GM12874 (cell line): ENCODE measurements around the gene GNS.

Experiments used
- TF ChIP-seq, protein P1 (sequence below): IDR thresholded peaks from 2 replicates; pipeline ENCODE4 v1.5.1; 2011; ENCODE audit warnings: low read depth, mild to moderate bottlenecking, control low read depth, low read length, moderate library complexity; ENCODE audit not compliant: insufficient read depth

The GNS gene

DNA sequence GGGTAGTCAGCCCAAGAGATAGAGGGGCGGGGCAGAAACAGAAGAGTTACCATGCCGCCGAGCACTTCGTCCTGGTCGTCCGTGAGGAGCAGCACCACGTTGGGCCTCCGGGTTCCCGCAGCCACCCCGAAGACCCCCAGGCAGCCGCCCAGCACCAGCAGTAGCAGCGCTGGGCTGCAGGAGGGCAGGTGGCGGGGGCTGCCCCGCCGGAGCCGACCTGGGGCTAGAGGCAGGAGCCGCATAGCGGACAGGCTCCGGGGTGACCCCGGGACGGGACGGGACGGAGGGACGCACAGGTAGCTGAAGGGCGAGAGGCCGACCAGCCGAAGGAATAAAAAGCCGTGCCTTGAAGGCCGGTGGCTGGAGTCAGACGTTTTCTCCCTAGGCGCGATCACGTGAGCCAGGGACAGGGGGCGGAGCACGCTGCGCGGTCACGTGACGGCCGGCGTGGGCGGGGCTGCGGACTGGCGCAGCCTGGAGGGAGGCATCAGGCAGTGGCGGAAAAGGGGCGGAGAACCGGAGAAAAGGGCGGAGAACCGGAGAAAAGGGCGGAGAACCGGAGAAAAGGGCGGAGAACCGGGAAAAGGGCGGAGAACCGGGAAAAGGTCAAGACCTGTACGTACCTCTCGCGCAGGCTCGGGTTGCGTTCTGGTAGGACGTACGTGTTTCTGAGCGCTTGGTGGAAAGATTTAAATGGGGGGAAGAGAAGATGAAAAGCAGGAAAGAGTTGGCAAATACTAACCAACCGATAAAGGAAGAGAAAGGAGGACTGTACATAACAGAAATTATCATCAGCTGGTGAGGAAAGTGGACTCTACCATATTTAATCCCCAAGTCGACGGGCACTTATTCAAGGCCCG, at the start of gene GNS:
GNS (minus strand) TSS at position 372 of the 860 bp plus-strand sequence; CDS start at position 242, 130 bp downstream.
- TF ChIP-seq, protein P1, sequence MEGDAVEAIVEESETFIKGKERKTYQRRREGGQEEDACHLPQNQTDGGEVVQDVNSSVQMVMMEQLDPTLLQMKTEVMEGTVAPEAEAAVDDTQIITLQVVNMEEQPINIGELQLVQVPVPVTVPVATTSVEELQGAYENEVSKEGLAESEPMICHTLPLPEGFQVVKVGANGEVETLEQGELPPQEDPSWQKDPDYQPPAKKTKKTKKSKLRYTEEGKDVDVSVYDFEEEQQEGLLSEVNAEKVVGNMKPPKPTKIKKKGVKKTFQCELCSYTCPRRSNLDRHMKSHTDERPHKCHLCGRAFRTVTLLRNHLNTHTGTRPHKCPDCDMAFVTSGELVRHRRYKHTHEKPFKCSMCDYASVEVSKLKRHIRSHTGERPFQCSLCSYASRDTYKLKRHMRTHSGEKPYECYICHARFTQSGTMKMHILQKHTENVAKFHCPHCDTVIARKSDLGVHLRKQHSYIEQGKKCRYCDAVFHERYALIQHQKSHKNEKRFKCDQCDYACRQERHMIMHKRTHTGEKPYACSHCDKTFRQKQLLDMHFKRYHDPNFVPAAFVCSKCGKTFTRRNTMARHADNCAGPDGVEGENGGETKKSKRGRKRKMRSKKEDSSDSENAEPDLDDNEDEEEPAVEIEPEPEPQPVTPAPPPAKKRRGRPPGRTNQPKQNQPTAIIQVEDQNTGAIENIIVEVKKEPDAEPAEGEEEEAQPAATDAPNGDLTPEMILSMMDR: no peak

DNA sequence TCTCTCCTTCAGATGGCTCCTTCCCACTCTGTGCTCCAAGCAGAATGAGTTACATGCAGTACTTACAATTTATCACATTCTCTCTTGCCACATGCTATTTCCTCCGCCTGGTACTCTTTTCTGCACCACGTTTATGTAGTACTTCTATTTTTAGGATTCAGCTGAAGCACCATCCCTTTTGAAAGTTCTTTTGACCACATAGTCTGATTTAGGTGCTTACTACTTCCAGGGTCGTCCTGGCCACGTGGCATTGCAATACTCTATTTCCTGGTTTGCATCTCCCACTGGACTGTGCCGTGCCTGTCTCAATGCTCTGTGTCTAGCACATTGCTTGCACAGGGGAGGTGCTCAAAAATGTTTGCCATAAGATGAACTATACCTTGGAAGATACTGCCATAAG, 48.9 kb upstream of the GNS start:
- TF ChIP-seq, protein P1: no peak

DNA sequence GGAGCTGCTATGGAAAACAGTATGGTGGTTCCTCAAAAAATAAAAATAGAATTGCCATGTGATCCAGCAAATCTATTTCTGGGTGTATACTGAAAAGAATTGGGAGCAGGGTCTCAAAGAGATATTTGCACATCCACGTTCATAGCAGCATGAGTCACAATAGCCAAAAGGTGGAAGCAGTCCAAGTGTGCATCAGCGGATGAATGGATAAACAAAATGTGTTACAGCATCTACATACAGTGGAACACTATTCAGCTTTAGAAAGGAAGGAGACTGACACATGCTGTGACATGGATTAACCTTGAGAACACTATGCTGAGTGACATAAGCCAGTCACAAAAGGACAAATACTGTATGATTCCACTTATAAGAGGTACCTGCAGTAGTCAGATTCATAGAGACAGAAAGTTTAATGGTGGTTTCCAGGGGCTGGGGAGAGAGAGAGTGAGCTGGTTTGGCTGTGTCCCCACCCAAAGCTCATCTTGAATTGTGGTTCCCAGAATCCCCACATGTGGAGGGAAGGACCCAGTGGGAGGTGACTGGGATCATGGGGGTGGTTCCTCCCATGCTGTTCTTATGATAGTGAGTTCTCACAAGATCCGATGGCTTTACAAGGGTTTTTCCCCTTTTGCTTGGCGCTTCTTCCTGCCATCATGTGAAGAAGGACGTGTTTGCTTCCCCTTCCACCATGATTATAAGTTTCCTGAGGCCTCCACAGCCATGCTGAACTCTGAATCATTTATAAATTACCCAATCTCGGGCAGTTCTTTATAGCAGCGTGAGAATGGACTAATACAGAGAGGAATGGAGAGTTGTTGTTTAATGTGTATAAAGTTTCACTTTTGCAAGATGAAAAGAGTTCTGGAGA, 47.6 kb upstream of the GNS start:
- TF ChIP-seq, protein P1: no peak

DNA sequence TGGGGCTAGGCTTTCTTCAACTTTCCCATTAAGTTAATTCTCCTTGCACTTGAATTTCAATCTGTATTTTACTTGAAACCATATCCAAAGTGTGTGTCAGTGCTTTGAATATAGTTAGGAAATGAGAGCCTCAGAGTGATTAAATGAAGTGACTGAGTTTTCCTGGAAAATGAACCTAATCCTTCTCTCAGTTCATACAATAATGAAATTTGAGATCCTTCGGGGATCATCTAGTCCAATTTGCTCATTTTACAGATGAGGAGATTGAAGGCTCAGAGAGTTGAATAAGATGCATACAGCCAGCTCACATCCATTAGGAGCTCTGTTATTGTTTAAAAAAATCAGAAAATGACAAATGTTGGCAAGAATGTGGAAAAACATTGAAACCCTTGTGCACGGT, 47.0 kb upstream of the GNS start:
- TF ChIP-seq, protein P1: no peak

DNA sequence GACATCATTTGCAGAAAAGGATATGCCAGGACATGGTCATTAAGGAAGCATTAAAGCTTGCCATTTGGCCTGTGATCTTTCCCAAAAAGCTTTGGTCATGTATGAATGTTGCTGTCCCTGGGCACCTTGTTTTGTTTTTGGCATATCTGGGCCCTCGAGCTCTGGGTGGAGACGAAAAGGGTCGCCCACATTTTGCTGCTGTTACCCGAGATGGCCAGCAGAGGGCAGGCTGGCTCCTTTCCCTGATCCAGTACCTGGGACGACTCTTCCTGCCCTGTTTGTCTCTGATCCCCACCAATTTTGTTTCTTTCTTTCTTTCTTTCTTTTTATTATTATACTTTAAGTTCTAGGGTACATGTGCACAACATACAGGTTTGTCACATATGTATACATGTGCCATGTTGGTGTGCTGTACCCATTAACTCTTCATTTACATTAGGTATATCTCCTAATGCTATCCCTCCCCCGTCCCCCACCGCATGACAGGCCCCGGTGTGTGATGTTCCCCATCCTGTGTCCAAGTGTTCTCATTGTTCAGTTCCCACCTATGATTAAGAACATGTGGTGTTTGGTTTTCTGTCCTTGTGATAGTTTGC, 43.1 kb upstream of the GNS start:
- TF ChIP-seq, protein P1: peak; percentile 89

DNA sequence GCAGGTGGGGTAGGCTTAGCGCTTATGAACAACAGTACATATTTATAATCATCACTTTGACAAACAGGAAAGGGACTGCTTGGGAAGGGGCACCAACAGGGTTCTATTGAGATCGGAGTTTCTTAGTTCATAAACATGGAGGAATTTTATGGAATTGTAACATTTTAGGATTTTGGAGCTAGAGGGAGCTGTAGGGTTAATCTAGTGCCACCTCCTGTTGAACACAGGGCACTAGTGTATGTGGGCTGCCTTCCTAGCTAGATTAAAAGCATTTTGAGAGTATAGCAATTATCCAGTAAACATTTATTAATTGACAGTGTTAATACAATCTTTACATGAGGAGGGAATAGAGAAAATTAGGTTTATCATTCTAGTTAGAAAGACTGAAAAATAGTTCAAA, 42.2 kb upstream of the GNS start:
- TF ChIP-seq, protein P1: no peak

DNA sequence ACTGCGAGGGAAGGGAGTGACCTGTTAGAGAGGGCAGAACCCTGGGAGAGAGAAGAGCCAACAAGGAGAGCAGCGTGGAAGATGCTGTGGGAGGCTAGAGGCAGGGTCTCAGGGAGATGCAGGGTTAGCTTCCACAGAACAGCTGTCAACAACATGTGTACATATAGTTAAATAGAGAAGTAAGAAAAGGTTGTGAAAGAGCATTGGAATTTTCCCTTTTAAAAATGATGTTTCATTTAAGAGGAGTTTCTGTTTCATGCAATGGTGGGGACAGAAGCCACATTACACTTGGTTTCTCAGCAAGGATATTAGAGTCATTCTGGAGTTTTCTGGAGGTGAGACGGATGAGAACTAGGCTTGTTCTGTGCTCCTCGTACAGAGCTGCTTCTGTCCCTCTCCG, 41.4 kb upstream of the GNS start:
- TF ChIP-seq, protein P1: no peak
